ENCODE measurements around the gene DOCK3. TPM values are rescaled to one million over a fixed set of nuclear protein-coding genes. Genes with fewer than 3 reads are reported as not detected.

DOCK3 gene
- total RNA-seq, 1 experiment from 2014 or later, result 0.26 TPM

DNA sequence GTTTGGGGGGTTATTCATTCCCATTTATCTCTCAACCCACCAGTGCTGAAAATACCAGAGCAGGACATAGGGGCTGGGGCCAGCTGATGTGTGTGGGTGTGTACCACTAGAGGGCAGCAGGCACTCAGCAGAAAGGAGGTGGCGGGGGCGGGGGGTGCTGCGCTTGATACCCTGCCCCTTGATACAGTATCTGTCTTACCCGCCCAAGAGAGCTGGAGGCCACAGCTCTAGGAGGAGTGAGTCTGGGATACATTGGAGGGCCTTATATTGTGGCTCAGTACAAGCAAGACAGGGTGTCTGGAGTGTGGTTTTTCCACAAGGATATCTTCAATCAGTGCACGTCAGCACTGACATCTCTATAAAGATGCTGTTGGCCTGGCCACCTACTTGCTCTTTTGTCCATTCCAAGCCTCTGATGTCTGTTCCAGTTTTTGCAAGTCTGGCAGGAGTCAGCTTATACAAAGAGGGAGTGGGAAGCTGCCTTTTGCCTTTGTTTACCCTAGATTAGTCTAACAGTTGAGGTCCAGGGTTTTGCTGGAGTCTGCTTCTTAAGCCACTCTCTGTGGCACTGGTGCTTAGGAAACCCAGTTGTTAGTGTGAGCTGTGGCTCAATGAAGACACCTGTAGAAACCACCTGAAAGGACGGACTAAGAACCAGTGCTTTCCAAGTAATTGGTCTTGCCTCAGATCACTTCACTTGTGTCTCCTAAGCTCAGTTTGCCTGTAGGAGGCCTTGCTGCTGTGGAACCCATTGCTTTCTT, 714.9 kb downstream of the DOCK3 start:
- H3K36me3 ChIP-seq, result peaks cover 56% of the 10 kb centered on the region
- H3K27me3 ChIP-seq, result no peaks in the 10 kb centered on the region
- no peaks in the 10 kb centered on the region for H3K9me3 ChIP-seq
- DNase-seq, result peak; percentile 35
- no peak overlapping the region for H3K4me3 ChIP-seq

DNA sequence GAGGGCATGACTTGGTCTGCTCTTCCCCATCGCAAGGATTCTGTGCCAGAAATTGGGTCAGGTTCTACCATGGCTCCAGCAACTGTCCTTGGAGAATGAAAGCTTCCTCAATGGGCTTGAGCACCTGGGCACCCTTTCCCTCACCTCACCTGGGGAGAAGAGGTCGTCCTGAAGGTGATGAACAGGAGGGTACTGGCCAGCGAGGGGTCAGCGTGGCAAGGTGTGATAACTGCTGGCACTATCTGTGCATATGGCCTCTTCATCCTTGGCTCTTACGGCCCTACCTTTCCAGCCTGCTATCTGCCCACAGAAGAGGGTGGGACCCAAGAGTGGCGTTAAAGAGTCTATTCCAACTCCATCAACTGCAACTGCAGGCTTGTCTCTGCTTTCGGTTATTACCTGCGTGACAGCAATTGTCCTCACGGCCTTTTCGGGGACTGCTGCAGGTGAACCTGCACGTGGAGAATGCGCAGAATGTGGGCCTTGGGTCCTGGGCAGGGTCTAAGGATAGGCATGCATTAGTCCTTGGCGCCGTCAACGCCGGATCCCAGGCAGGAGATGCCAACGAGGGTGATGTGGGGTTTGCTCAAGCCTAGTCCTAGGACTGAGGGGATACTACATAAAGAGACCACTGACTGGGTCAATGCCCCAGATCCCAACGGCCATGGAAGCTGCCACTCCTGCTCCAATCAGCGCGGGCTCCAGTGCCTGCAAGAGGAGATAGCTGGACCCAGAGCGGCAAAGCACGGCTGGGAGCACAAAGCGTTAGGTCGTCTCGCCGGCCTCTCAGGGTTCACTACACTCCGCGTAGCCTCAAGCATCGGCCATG, 715.7 kb downstream of the DOCK3 start:
- no peak for DNase-seq
- Histone ChIP-seq H3K36me3 (peaks cover 62% of the 10 kb centered on the region), H3K27me3 (no peaks in the 10 kb centered on the region), H3K9me3 (no peaks in the 10 kb centered on the region), H3K4me3 (peak overlapping the region; percentile 58)

DNA sequence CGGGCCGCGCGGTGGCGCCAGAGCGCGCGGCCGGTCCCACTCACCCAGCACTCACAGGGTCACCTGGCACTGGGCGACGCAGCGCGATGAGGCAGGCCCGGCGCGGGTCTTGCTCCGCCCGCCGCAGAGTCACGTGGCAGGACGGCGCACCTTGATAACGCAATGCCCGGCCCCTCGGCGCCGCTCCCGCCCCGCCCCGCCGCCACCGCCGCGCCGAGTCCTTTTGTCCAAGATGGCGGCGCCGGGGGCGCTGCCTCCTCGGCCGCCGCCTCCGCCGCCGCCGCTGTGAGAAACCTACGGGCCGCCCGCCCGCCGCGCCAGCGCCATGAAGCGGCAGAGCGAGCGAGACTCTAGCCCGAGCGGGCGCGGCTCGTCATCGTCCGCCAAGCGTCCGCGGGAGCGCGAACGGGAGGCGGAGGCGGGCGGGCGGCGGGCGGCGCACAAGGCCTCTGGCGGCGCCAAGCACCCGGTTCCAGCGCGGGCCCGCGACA, 716.4 kb downstream of the DOCK3 start, which contains the start of gene RBM15B:
RBM15B (plus strand) TSS at position 211 of the 491 bp plus-strand sequence; CDS start at position 326, 115 bp downstream.
- no peaks in the 10 kb centered on the region for H3K27me3 ChIP-seq
- peak within 1 kb of the TSS; percentile 58 for H3K4me3 ChIP-seq
- peaks cover 62% of the 10 kb centered on the region for H3K36me3 ChIP-seq
- no peaks in the 10 kb centered on the region for H3K9me3 ChIP-seq
- DNase-seq, result peak; percentile 95

DNA sequence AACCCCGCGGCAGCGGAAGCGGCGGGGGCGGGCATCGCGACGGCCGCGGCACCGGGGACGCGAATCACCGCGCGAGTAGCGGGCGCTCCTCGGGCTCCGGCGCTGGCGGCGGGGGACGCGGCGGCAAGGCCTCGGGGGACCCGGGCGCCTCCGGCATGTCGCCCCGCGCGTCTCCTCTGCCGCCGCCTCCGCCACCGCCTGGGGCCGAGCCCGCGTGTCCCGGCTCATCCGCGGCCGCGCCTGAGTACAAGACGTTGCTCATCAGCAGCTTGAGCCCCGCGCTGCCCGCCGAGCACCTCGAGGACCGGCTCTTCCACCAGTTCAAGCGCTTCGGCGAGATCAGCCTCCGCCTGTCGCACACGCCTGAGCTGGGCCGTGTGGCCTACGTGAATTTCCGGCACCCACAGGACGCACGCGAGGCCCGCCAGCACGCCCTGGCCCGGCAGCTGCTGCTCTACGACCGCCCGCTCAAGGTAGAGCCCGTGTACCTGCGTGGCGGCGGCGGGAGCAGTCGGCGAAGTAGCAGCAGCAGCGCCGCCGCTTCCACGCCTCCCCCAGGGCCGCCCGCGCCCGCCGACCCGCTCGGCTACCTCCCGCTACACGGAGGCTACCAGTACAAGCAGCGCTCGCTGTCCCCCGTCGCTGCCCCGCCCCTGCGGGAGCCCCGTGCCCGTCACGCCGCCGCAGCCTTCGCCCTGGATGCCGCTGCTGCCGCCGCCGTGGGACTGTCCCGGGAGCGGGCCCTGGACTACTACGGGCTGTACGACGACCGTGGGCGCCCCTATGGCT, 717.0 kb downstream of the DOCK3 start:
- Histone ChIP-seq H3K27me3 (no peaks in the 10 kb centered on the region), H3K4me3 (peak overlapping the region; percentile 58), H3K9me3 (no peaks in the 10 kb centered on the region), H3K36me3 (peaks cover 56% of the 10 kb centered on the region)
- peak; percentile 23 for DNase-seq

DNA sequence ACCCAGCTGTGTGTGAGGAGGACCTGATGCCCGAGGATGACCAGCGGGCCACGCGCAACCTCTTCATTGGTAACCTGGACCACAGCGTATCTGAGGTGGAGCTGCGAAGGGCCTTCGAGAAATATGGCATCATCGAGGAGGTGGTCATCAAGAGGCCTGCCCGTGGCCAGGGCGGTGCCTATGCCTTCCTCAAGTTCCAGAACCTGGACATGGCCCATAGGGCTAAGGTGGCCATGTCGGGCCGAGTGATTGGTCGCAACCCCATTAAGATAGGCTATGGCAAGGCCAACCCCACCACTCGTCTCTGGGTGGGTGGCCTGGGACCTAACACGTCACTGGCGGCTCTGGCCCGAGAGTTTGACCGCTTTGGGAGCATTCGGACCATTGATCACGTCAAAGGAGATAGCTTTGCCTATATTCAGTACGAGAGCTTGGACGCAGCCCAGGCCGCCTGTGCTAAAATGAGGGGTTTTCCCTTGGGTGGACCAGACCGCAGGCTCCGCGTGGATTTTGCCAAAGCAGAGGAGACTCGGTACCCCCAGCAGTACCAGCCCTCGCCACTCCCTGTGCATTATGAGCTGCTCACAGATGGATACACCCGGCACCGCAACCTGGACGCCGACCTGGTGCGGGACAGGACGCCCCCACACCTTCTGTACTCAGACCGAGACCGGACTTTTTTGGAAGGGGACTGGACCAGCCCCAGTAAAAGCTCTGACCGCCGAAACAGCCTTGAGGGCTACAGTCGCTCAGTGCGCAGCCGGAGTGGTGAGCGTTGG, 717.8 kb downstream of the DOCK3 start:
- DNase-seq, result no peak
- H3K27me3 ChIP-seq, result no peaks in the 10 kb centered on the region
- H3K9me3 ChIP-seq, result no peaks in the 10 kb centered on the region
- peak overlapping the region; percentile 58 for H3K4me3 ChIP-seq
- H3K36me3 ChIP-seq, result peaks cover 50% of the 10 kb centered on the region

DNA sequence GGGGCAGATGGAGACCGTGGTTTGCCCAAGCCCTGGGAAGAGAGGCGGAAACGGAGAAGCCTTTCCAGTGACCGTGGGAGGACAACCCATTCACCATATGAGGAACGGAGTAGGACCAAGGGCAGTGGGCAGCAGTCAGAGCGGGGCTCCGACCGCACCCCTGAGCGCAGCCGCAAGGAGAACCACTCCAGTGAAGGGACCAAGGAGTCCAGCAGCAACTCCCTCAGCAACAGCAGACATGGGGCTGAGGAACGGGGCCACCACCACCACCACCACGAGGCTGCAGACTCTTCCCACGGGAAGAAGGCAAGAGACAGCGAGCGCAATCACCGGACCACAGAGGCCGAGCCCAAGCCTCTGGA, 718.4 kb downstream of the DOCK3 start:
- Histone ChIP-seq H3K9me3 (no peaks in the 10 kb centered on the region), H3K36me3 (peaks cover 48% of the 10 kb centered on the region), H3K27me3 (no peaks in the 10 kb centered on the region), H3K4me3 (no peak overlapping the region)
- DNase-seq, result no peak

DNA sequence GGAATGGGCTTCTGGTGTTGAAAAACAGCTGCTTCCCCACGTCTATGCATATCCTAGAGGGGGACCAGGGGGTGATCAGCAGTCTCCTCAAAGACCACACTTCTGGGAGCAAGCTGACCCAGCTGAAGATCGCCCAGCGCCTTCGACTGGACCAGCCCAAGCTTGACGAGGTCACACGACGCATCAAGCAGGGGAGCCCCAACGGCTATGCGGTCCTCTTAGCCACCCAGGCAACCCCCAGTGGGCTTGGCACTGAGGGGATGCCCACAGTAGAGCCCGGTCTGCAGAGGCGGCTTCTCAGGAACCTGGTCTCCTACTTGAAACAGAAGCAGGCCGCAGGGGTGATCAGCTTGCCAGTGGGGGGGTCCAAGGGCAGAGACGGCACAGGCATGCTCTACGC, 718.8 kb downstream of the DOCK3 start:
- DNase-seq, result no peak
- no peak overlapping the region for H3K4me3 ChIP-seq
- peaks cover 44% of the 10 kb centered on the region for H3K36me3 ChIP-seq
- H3K9me3 ChIP-seq, result no peaks in the 10 kb centered on the region
- H3K27me3 ChIP-seq, result no peaks in the 10 kb centered on the region

DNA sequence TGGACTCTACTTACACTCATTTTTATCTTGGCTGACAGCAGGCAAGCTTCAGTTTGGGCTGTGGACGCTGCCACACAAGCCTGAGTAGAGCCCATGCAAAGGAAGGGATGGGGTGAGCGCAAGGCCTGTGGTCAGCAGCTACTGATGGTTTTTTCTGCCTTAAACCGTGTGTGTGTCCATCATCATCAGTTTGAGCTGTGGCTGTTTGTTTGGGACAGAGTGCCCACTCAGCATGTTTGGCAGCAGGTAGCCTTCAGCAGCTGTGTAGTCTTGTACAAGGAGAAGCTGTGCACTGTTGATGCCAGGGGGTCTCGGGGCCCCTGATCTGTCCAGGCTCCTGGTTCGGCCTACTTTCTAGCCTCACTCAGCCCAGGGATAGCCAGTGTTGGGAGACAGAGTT, 719.8 kb downstream of the DOCK3 start:
- Histone ChIP-seq H3K27me3 (no peaks in the 10 kb centered on the region), H3K4me3 (no peak overlapping the region), H3K9me3 (no peaks in the 10 kb centered on the region), H3K36me3 (peaks cover 35% of the 10 kb centered on the region)
- DNase-seq, result no peak

DNA sequence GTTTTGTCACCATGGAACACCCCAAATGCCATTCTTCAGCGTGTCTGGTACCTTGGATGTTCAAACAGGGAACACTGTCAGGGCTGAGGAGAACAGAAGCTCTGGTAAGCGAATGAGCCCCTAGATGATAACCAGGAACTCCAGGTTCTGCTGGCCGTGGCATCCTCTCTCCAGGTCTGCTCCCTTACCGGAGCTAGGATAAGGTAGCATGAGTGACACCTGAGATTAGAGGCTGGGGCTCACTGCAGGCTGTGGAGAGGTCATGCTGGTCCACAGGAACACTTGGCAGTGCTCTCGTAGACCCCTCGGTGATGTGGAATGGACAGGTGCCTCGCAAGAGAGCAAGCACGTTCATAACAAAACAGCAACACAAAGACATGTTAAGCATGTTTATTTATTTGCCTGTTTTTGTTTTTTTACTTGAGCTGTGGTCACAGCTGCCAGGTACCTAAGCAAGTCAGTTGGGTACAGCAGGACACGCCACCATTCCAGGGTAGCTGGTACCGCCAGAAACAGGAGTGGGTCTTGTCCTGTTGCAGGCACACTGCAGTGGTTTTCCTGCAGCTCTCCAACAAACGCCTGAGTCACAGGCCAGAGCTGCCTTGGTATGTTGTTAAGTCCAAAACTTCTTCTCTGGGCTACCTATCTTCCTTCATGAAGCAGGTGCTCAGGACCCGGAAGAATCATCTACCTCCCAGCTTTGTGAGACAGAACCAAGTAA, 720.9 kb downstream of the DOCK3 start:
- Histone ChIP-seq H3K4me3 (no peak overlapping the region), H3K27me3 (no peaks in the 10 kb centered on the region), H3K9me3 (no peaks in the 10 kb centered on the region), H3K36me3 (peaks cover 33% of the 10 kb centered on the region)
- no peak for DNase-seq

DNA sequence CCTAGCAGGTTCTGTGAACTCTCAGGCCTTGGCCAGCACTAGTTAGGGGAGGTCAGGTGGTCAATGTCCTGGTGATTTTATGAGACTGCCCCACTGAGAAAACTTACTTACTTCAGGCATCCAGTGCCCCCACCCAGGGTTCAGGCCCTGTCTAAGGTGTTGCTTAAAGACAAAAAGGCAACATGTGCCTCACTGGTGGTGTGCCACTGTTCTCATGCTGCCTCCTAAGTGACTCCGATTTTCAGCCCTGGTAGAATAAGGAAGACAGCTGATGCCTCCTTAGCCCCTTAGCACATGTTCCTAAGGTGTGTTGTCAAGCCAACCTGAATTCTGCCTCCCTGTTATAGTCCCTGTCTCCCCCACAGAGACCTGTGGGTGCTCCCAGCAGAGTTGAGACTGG, 721.7 kb downstream of the DOCK3 start:
- DNase-seq, result no peak
- Histone ChIP-seq H3K9me3 (no peaks in the 10 kb centered on the region), H3K27me3 (no peaks in the 10 kb centered on the region), H3K36me3 (peaks cover 33% of the 10 kb centered on the region), H3K4me3 (no peak overlapping the region)

DNA sequence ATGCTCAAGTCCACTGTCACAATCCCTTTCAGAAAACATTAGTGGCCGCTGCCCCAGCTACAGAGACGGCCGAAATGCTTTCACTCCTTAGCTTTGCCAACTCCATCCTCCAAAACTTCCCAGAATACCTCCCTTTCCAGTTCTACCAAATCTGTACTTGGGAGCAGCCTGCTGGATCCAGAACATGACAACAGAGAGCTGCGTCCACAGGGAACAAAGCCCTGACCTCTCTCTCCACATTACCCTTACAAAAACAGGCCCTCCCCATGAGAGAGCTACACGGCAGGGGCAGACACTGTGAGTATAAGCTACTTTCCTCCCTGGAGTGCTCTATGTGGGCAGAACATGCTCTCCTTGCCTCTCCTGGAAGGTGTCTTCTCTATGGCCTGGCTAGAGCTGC, 722.7 kb downstream of the DOCK3 start:
- Histone ChIP-seq H3K4me3 (no peak overlapping the region), H3K36me3 (peaks cover 32% of the 10 kb centered on the region), H3K9me3 (no peaks in the 10 kb centered on the region), H3K27me3 (no peaks in the 10 kb centered on the region)
- no peak for DNase-seq

DNA sequence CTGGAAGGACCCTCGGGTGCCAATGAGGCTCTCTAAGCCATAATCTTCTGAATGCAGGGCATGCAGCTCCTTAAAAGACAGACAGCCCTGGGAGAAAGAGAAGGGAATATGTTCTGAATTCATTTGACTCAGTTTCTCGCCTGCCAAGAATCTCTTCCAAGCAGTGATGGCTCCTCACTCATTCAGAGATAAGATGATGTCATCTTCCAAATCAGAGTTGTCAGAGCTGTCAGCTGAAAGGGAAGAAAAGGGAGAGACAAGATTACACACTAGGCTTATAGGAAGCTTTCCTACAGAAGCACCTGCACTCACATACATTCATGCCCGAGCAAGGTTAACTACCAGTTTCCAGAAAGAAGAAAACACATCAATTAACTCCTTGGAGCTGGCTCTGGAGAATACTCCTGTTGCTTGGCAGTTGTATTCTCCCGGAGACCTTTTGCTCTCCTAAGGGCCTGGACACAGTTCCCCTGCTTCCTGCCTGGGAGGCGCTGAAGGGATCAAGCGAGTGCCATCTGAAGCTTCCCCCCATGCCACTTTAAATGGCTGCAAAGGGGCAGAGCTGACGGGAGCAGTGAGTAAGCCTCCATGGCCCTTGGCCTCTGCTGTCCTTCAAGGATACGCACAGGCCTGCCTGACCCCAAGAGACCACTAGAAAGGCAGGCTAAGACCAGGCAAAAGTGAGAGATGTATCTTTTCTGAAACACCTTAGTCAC, 724.0 kb downstream of the DOCK3 start:
- Histone ChIP-seq H3K36me3 (peaks cover 19% of the 10 kb centered on the region), H3K4me3 (no peak overlapping the region), H3K27me3 (no peaks in the 10 kb centered on the region), H3K9me3 (no peaks in the 10 kb centered on the region)
- DNase-seq, result no peak

DNA sequence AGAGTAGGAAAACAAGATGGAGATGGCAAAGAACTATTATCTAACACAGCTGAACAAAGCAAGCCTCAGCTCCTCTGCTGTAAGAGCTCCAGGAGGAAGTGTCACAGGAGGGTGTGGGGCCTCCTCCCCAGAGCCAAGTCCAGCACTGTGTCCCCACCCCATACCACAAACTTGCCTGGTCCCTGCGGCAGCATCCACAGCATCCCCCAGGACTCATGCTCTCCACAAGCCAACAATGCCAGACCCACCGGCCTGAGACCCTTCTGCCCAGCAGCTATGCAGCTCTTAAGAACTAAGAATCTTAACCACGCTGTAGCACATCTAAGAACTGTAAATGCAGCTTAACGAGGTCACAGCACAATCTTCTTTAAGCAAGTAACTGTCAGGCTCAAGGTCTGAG, 725.4 kb downstream of the DOCK3 start:
- peaks cover 6% of the 10 kb centered on the region for H3K36me3 ChIP-seq
- no peak for DNase-seq
- no peaks in the 10 kb centered on the region for H3K27me3 ChIP-seq
- no peaks in the 10 kb centered on the region for H3K9me3 ChIP-seq
- no peak overlapping the region for H3K4me3 ChIP-seq

DNA sequence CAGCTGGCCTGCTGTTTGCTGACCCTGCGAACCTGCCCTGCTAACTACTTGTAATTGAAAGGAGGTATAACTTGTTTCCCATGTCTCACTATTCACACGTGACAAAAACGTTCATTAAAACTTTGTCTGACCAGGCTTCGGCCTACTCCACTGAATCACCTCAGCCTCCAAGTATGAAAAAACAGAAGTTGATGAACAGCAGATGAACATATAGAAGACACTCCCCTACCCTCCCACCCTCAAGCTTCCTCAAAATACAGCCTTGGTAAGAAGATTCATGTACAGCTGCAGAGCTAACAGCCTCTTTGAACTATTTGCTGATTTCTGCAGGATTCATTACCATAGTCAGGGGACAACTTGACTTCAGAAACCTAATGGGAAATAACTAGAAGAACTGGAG, 727.0 kb downstream of the DOCK3 start:
- H3K4me3 ChIP-seq, result no peak overlapping the region
- no peaks in the 10 kb centered on the region for H3K27me3 ChIP-seq
- peaks cover 4% of the 10 kb centered on the region; the same call in 1 of the 2 replicates for H3K36me3 ChIP-seq
- no peaks in the 10 kb centered on the region for H3K9me3 ChIP-seq
- DNase-seq, result no peak

DNA sequence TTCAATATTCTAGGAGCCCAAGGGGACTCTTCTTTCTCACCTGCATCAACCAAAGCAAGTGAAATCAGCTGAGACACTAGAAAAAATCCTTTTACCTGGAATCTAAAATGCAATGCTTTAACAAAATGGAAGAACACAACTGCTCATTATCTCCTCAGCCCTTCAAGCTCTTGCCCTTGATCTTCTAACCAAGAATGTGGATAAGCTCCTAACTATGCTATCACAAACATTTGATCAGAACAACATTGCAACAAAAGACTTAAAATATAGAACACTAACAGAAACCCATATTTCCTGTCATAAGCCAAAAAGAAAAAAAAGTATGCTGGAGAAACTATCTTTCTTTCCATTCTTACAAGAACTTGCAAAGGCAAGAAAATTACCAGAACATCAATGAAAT, 728.9 kb downstream of the DOCK3 start:
- H3K36me3 ChIP-seq, result no peaks in the 10 kb centered on the region; the same call in 1 of the 2 replicates

More for the DNA sequence above, 728.9 kb downstream of the DOCK3 start:
- Histone ChIP-seq H3K4me3 (no peak overlapping the region), H3K27me3 (no peaks in the 10 kb centered on the region), H3K9me3 (no peaks in the 10 kb centered on the region)
- DNase-seq, result no peak
